CD4-positive, alpha-beta T cell treated with Interleukin-15 for 1 hour (primary cell): ENCODE measurements around the gene STK33.

Source experiments
- DNase-seq: peaks from one replicate; pipeline ENCODE4 v3.0.0-alpha.2; 2020

Gene STK33

DNA sequence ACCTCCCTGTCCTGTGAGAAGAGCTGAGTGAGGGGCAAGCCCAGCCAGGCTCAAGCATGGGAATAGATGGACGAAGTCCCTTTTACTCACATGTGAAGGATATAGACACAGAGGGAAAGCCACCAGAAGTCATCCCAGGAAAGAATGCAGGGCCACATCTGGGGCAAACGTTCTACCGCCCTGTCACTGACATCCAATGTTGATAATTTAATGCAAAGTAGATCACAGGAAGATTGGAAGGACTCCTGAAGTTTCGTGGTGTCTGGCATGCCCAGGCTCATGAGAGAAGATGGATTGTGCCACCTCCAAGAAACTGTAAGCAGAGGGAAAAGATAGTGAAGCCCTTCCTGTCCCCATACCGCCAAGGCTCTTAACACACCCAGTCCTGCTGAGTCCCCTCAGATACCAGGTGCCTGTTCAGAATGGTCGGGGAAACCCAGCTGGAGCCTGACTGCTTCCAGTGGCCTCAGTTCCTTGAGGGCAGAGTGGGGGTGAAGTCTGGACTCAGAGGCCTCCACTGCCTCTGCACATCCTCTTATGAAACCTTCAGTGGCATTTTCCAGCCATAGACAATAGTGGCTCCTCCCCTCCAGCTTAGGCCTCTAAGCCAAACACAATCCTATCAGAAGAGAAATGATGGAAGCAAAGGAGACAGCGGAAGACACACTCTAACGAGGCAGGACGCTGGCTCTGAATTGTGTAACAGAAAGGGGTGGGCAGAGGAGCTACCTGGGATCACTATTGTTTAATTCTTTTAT is 7.5 kb upstream of the STK33 start:
- no peak for DNase-seq

DNA sequence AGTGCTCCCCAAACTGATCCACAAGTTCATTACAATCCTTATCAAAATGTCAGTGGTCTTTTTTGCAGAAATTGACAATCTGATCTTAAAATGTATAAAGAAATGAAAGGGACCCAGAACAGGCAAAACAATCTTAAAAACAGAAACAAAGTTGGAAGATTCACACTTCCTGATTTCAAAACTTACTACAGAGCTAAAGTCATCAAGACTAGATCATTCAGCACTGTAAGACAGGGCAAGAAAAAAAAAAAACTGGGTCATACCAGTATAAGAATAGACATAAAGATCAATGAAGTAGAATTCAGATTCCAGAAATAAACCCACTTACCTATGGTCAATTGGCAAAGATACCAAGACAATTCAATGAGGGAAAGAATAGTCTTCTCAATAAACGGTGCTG is 4.5 kb upstream of the STK33 start:
- no peak for DNase-seq

DNA sequence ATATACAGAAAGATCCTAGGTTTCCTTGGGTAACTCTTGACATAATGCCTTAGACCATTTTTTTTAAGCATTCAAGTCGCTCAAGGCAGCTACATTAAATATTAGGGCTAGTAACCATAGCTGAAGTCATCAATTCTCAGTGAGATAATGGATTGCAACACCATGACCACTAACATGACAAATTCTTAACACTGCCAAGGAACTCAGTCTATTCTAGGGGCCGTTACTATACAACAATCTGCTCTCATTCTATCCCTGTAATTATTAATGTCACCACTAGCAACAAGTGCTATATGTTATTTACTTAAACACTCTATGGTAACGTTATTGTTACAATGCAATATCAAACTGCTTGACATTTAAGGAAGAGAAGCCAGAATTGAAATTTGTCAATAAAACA is 3.2 kb upstream of the STK33 start:
- DNase-seq: no peak

DNA sequence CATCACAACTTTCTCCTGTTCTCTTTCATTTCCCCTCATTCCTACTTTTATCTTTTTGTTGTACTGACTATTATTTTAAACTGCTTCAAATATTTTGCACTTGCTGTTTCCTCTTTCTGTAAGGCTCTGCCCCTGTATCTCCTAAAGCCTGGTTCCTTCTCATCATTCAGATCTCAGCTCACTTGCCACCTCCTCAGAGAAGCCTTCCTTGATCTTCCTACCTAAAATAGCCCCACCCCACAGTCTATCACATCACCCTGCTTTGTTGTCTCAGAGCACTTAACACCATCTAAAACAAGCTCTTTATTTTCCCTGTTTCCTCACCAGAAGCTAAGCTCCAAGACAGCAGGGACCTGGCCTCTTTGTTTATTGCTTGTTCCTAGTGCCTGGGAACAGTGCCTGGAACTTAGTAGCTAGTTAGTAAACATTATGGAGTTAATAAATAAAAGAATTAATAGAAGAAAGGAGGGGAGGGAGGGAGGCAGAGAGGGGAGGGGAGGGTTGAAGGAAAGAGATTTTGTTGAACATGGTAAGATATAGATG is 2.5 kb upstream of the STK33 start:
- no peak for DNase-seq

DNA sequence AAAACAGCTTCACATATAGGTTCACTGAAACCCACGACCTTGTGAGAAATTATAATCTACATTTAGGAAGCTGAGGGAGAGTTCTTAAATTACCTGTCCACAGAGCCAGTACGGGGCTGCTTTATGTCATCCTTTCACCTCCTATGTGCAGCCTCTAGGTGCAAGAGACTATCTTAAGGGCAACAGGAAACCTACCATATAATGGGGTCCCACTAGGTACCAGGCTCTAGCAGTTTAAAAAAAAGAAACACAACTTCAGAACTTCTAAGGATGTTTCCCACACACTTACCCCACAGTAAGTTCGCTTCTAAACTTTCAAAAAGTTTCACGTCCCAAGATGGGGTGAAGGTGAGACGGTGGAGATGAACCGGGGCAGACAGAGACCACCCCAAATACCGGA is 573 bp downstream of the STK33 start:
- no peak for DNase-seq

DNA sequence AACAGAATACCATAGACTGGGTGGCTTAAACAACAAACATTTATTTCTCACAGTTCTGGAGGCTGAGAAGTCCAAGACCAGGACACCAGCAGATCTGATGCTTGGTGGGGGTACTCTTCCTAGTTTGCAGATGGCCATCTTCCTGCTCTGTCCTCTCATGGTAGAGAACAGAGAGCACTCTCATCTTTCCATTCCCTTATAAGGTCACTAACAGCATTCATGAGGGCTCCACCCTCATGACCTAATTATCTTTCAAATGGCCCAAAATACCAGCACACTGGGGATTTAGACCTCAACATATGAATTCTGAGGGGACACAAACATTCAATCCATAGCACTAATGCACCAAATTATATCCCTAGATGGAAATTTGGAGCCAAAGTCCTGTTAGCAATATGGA is 6.1 kb downstream of the STK33 start:
- DNase-seq: no peak

DNA sequence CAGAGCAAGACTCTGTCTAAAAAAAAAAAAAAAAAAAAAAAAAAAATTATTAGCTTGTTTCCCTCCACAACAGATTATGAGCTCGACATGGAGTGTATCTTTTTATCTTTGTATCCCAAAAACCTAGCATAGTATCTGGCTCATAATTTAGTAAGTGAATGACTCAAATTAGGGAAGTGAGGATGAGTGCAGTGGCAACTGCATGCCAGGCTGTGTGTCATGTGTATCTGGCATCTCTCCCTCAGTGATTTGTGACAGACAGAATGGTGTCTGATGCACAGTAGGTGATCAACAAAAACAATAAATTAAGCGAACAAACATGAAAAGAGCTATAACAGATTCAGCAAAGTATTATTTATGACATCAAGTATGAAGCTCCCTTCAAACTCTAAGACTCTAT is 7.2 kb downstream of the STK33 start:
- DNase-seq: no peak

DNA sequence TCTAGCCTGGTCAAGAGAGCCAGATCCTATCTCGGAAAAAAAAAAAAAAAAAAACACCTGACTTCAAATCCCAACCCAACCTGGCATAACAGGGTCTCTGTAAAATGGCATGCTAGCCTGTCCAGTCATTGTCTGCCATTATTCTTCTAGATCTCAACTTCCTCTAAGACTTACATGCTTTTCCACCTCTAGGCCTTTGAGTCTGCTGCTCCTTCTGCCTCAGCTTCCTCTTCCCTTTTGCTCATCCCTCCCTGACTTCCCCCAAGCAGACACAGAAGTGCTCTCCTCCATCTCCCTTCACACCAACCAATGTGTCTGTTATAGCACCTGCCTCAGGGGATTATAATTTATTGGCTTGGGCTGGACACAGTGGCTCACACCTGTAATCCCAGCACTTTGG is 7.8 kb downstream of the STK33 start:
- no peak for DNase-seq

DNA sequence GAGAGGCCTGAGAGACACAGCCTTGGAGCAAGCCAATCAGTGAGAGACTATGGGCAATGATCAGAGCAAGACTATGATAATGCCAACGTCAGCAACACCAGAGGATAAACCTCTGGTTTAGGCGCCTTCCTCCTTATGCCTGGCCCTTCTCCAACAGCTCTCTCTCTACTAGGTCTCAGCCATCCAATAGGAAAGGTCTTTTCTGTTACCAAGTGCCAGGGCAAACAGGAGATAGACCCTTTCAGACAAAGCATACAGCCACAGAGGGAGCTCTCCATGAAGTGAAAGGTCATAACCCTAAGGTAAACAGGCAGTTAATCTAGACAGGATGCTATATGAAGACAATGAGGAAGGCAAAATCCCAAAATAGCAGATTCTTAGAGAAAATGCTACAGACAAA is 9.5 kb downstream of the STK33 start:
- DNase-seq: no peak

DNA sequence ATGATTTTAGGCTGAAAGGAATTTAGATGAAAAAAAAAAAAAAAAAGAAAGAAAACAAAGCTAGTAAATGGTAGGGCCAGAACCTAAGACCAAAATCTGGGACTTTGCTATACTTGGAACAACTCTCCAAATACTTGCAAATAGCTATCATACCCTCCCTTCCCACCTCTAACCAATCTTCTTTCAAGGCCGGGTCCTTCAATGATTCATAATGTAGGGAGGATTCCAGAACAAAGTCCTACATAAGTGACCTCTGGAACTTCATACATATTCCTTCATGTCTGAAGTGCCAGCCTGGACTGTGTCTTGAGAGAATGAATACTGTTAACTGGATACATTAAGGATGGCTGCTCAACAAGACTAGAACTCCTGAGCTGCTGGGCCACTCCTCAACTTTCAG is 9.9 kb downstream of the STK33 start:
- no peak for DNase-seq

DNA sequence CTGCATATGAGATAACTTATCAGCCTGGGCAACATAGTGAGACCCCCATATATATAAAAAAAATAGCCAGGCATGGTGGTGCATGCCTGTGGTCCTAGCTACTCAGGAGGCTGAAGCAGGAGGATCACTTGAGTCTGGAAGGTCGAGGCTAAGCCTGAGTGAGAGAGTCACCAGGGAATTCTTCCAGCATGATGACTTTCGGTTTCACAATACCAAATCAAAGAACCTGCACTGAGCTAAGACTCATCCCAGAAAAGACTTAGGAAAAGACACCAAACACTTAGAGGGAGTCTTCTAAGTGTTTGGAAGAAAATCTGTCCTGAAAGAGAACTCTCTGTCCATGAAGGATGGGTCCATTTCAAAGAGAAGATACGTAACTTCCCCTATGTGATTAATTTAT is 12.7 kb downstream of the STK33 start:
- DNase-seq: no peak

DNA sequence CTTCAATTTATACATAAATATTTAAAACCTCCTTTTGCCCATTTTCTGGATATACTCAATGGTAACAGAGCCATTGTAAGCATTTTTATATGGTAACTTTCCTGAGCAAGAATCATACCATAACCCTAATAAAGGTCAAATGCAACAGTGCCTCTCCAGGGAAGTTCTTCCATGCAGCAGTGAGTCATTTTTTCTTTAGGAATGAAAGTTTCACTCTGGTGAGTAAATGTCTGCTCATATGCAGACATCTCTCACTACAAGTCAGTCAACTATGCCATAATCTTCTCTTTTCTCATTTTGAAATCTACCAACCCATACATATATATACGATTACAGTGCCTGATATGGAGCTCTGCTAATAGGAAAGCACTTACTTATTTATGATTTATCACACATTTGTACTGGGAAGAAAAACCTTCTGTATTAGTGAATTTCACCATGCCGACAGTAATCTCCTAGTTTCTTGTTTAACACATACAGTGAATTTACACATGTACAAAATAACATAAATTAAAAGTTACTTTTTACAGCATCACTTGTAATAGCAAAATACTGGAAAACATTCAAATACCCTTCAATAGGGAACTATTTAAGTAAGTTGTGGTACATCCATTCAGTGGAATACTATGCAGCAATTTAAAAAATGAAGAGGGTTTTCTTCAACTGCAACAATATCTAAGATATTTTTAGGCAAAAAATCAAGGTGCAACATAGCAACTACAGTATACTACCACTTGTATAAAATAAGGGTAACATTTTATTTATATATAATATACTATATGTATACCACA is 16.0 kb downstream of the STK33 start:
- DNase-seq: no peak

DNA sequence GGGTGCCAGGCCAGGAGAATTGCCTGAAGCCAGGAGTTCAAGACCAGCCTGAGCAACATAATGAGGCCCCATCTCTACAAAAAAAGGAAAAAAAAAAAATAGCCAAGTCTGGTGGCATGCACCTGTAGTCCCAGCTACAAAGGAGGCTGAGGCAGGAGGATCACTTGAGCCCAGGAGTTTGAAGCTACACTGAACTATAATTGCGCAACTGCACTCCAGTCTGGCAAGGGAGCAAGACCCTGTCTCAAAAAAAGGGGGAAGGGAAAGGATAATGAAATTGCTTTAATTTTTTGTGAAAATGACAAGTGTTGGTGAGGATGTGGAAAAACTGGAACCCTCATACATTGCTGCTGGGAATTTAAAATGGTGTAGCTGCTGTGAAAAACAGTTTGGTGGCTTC is 19.2 kb downstream of the STK33 start:
- no peak for DNase-seq

DNA sequence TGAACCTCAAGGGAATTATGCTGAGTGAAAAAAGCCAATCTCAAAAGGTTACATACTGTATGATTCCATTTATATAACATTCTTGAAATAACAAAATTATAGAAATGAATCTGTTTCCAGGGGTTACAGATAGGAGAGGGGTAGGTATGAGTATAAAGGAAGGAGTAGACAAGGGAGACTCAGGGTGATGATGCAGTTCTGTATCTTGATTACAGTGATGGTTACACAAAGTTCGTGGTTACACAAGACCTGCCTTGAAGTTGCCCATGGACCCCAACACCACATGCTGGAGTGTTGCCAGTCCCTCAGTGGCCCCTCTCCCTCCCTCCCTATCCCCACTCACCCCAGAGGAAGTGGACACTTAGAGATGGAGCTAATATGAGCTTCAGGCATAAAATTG is 20.3 kb downstream of the STK33 start:
- DNase-seq: no peak

DNA sequence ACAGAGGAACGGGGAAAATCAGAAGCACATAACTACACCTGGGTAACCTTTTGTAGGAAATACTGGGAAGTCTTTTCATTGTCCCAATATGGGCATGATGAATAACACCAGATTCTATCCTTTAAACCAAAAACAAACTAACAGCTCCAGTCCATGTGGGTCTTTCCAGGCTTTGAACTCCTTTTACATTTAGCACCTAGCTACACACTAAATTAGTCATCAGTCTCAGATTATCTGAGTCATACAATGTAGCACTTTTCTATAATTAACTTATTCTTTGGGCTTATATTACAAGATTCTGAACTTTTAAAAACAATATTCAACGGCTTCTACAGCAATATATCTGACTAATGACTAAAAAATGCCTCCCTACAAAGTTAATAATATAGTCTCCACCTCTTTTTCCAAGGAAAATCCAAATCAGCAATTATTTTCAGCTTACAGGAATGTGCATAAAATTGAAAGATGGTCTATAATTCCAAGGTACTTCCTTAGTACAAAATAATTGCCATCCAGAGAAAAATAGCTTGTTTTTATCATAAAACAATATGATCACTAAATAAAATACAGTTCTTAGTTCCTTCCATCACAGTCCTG is 26.3 kb downstream of the STK33 start:
- DNase-seq: no peak

DNA sequence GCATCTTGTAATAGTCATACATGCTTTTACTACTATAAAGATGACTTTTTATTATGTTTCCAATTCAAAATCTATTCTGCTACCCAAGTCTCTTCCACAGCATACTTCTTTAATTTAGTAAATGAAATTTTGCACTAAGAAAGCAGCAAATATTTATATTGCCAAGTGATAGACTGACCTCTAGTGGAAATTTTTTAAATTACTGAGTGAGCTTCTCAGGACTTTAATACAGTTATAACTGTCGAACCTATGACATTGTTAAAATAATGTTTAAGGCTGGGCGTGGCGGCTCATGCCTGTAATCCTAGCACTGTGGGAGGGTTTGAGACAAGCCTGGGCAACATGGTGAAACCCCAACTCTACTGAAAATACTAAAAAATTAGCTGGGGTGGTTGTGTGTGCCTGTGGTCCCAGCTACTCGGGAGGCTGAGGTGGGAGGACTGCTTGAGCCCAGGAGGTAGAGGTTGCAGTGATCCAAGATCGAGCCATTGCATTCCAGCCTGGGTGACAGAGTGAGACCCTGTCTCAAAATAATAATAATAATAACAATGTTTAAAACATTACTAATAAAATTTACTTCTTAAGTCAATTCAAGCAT is 27.3 kb downstream of the STK33 start:
- no peak for DNase-seq

DNA sequence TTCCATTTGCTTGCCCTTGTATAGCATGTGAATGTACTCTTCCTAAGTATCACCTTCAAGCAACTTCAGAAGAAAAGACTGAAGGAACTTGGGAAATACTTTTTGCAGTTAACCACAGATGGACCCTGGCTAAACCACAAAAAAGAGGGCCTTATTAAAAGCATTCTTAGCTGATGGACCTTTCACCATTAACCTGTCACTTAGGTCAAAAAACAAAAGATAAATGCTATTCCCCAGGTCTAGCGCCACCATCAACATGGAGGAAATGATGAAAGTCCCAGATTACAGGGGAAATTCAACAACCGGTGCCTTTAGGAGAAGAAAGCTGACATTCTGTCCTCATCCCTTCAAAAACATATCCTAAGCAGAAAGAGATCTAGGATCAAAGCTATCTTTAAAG is 29.5 kb downstream of the STK33 start:
- DNase-seq: no peak

DNA sequence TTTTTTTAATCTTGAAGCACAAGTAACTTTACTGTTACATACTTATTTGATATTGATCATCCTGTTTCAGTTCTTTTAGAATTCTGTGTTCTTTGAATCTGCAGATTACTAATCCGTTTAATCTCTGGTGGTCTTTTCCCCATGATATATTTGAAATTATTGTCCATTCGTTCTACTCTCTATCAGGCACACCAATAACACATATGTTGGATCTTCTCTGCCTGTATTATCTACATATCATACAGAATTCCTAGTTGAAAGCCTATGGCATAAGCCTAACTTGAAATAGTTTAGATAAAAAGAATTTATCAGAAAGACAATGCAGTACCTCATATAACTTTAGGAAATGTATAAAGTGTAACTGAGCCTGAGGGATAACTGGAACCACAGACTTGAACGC is 32.6 kb downstream of the STK33 start:
- no peak for DNase-seq

DNA sequence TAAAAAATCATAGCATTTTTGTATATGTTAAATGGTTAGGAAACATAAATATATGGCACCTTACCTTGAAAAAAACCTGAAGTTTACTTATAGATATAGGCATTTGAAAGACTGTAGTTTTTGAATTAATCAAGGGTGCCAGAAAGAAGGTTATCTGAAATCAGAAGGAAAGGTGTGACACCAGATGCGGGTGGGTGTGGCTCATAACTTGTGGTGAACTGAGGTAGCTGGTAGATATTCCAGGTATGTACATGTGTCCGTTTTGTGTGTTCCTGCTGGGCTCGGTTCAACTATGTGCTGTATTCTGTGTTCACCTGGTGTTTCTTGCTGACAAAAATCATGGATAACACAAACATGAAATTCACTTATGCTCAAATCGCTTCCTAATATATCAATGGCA is 35.6 kb downstream of the STK33 start:
- no peak for DNase-seq

DNA sequence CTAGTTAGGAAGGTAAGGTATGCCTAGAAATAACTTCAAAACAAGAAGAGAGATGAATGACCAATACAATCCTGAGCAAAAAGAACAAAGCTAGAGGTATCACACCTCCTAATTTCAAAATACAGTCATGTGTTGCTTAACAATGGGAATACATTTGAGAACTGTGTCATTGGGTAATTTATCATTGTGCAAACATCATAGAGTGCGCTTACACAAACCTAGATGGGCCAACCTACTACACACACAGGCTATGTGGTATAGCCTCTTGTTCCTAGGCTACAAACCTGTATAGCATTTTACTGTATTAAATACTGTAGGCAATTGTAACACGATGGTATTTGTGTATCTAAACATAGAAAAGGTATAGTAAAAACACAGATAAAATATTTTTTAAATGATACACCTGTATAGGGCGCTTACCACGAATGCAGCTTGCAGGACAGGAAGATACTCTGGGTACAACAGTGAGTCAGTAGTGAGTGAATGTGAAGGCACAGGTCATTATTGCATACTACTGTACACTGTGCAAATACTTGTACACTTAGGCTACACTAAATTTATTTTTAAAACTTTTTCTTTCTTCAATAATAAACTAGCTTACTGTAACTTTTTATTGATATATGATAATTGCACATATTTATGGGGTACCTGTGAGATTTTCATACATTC is 48.2 kb downstream of the STK33 start:
- DNase-seq: no peak

DNA sequence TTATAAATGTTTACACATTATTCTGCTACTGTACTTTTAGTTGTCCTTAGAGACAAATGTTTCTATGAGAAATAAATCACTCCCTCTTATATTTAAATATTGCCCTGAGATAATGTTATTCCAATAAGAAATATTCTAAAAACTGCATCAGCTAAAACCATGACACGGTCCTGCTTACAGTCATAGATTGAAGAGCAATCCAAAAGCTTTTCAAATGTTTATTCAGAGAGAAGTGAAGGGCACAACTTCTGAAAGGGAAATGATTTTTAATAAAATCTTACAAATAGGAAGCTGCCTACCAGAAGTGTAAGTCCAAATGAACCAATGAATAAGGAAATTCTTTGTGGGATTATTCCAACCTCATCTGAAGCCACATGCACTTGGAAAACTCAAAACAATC is 49.2 kb downstream of the STK33 start:
- DNase-seq: no peak

DNA sequence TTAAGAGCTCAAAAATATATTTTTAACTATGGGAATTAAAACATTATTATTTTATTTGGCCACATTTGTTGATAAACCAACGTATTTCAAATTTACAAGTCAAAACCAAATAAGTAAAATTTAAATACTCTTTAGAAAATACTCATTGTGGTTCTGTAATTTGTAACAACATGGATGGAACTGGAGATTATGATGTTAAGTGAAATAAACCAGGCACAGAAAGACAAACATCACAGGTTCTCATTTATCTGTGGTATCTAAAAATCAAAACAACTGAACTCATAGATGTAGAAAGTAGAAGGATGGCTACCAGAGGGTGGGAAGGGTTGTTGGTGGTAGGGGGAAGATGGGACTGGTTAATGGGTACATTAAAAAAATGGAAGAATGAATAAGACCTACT is 50.8 kb downstream of the STK33 start:
- no peak for DNase-seq

DNA sequence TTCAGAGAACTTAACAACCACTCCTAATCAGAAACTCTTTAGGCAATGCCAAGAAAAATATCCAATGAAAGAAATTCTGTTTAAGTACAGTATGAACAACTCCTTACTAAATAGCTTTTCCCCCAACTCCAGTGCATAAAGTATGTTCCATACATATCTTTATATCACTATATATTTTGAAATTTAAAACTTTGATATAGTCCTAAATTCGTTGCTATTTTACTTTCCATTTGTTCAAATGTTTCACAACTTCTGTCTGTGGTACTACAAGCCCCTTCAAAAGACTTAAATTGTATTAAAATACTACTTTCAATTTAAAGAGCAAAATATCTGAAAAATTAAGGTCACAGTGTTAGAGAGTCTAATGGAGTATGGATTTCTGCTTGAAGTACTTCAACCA is 52.6 kb downstream of the STK33 start:
- no peak for DNase-seq
